GM21529 (cell line): ENCODE results near the gene UST.
A peak's percentile ranks its signal among the peaks of the same experiment; 100 is the strongest.
"Not testable (repeated sequence)": the region's sequence is repeated elsewhere in the genome, so short reads cannot be mapped to it uniquely, and the experiment has no call there.

Experiments
- ATAC-seq: cut with Tn5 transposase; IDR thresholded peaks from one replicate; pipeline ENCODE4 v1.9.1; 2021; ENCODE audit not compliant: unreplicated experiment

Gene UST

GRCh38 chr6:148967541-148967956, 220.7 kb downstream of the UST start:
- no peak for ATAC-seq

GRCh38 chr6:148968771-148969602, 222.2 kb downstream of the UST start:
- no peak for ATAC-seq

- no peak for ATAC-seq
Measured at GRCh38 chr6:148969603-148970061, 222.8 kb downstream of the UST start.

- no peak for ATAC-seq
Measured at GRCh38 chr6:148971031-148971927, 224.4 kb downstream of the UST start.

- peak; percentile 94 for ATAC-seq
Measured at GRCh38 chr6:148972481-148972880, 225.7 kb downstream of the UST start.

GRCh38 chr6:148973538-148974208, 226.8 kb downstream of the UST start:
- ATAC-seq, result no peak

- no peak for ATAC-seq
Measured at GRCh38 chr6:148974351-148974750, 227.5 kb downstream of the UST start.

GRCh38 chr6:148978298-148978697, 231.5 kb downstream of the UST start:
- not testable (repeated sequence) for ATAC-seq

GRCh38 chr6:148979014-148979901, 232.4 kb downstream of the UST start:
- ATAC-seq, result no peak

- ATAC-seq, result no peak
Measured at GRCh38 chr6:148980234-148980633, 233.4 kb downstream of the UST start.

GRCh38 chr6:148981515-148981914, 234.7 kb downstream of the UST start:
- no peak for ATAC-seq

- ATAC-seq, result no peak
Measured at GRCh38 chr6:148983101-148983761, 236.4 kb downstream of the UST start.

GRCh38 chr6:148983966-148984365, 237.1 kb downstream of the UST start:
- no peak for ATAC-seq

GRCh38 chr6:148984531-148985056, 237.8 kb downstream of the UST start:
- ATAC-seq, result no peak

- no peak for ATAC-seq
Measured at GRCh38 chr6:148985499-148985898, 238.7 kb downstream of the UST start.

- no peak for ATAC-seq
Measured at GRCh38 chr6:148986608-148987007, 239.8 kb downstream of the UST start.

GRCh38 chr6:148987982-148988381, 241.2 kb downstream of the UST start:
- no peak for ATAC-seq

- ATAC-seq, result no peak
Measured at GRCh38 chr6:148989585-148989984, 242.8 kb downstream of the UST start.

- ATAC-seq, result no peak
Measured at GRCh38 chr6:148990403-148990802, 243.6 kb downstream of the UST start.
